ENCODE measurements around the gene LRMDA. TPM values are rescaled to one million over a fixed set of nuclear protein-coding genes. Genes with fewer than 3 reads are reported as not detected.
A peak's percentile ranks its signal among the peaks of the same experiment; 100 is the strongest.

LRMDA gene
- total and polyA plus RNA-seq, 2 donors (not counting 1 experiment from before 2014, with no cell fraction given): 0.12 TPM; not detected in 1

DNA sequence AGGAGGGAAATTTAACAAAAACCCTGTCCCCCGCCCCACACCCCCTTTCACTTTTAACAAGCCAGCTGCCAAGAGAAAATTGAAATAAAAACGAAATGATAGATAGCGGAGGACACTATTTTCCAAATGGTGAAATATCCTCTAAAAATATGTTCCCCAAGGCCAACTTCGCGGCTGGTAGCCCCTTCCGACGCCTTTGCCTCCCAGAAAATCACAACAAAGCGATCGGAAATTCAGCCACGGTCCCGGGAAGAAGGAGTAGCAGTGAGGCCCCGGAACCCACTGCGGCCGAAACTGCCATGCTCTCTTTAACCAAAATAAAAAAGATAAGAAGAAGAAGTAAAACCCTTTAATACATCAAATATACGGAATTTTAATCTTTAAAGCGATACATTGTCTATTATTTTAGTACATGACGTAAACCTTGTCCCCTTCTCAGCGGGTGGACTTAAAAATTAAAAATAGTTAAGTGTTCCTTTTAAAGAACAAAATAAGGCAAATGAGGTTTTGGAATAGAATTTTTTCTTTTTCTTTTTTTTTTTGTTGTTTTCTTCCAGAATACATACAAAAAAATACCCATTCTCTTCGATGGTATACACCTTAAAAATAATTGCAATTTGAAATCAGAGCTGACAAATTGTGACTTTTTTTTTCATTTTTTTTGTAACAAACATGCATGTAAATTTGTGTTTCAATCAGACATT lies 33.8 kb upstream of the LRMDA start:
- Histone ChIP-seq H3K9ac (ENCODE audit: low read length) (no peak overlapping the region), H3K27ac (ENCODE audit: low read length in 2 of 2) (no peak overlapping the region), H3K27me3 (replicated peaks in 1 of 4; ENCODE audit: control extremely low read depth in 1 of 4, control insufficient read depth in 3 of 4, insufficient read depth in 4 of 4, low read length in 3 of 4) (peaks cover 0 to 78% (median 37%) of the 10 kb centered on the region in 4 experiments), H3K9me3 (ENCODE audit: control extremely low read depth in 1 of 3, control insufficient read depth in 2 of 3, insufficient read depth in 1 of 3, low read length in 2 of 3) (peaks cover 0 to 36% (median 0%) of the 10 kb centered on the region in 3 donors), H4K20me1 (ENCODE audit: control insufficient read depth, insufficient read depth, low read length, poor library complexity, severe bottlenecking) (no peaks in the 10 kb centered on the region), H3K4me1 (ENCODE audit: control insufficient read depth in 2 of 2, insufficient read depth in 2 of 2, low read length in 2 of 2) (peaks cover 33 to 36% of the 10 kb centered on the region in 2 donors), H3K4me3 (ENCODE audit: control extremely low read depth in 1 of 5, extremely low read depth in 1 of 5, insufficient read depth in 1 of 5, low read depth in 2 of 5, low read length in 4 of 5) (no peak overlapping the region), H3K79me2 (ENCODE audit: control insufficient read depth, insufficient read depth, low read length) (no peaks in the 10 kb centered on the region), H3K4me2 (replicated peaks; ENCODE audit: low read depth, low read length, poor library complexity, severe bottlenecking) (no peak overlapping the region), H3K36me3 (replicated peaks in 1 of 2; ENCODE audit: control extremely low read depth in 1 of 2, control insufficient read depth in 1 of 2, extremely low read depth in 1 of 2, insufficient read depth in 2 of 2, low read length in 1 of 2) (no peaks in the 10 kb centered on the region), H2AFZ (ENCODE audit: insufficient read depth, low read depth, low read length, poor library complexity, severe bottlenecking) (no peak overlapping the region)
- H3K4me3 Mint-ChIP-seq: no peak overlapping the region
- TF ChIP-seq CTCF (IDR thresholded peaks at IDR 0.05) (no peak), EZH2 (IDR thresholded peaks at IDR 0.05; ENCODE audit: borderline replicate concordance, insufficient read depth, low read depth, low read length, poor library complexity, severe bottlenecking) (no peak)
- ChIA-PET POLR2A (no interaction called here), CTCF (no interaction called here)
- H3K27me3 Mint-ChIP-seq: peaks cover 45% of the 10 kb centered on the region
- no peaks in the 10 kb centered on the region for H3K9me3 Mint-ChIP-seq (ENCODE audit: insufficient read depth)
- H3K4me1 Mint-ChIP-seq: peaks cover 26% of the 10 kb centered on the region
- ATAC-seq (ENCODE audit: low read depth) (no peak), DNase-seq (no peak)
- 98% methylated on average over 9 of the region's 19 CpGs for WGBS (ENCODE audit: insufficient coverage)
- intact Hi-C loops (cut with micrococcal nuclease): no loop called here
- no peak overlapping the region for H3K27ac Mint-ChIP-seq

DNA sequence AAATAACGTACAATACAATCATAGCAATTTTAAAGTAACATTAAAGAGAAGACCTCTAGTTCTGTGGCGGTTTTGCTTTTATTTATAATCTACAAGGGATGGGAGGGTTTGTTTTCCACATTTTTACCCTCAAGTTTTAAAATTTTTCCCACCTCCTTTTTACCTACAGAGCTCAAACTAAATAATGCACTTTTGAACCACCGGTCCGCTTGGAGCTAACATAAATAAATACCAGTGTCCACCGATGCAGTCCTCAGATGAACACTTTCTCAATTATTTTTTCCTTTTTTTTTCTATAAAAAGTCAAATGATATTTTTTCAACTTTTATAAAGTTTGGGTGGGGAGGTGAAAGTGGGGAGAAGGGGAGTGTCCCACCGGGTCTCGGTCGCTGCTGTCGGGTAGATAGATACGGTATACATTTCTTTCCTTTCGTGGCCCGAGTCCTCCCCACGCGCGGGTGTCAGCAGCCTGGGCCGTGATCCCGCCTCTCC lies 33.2 kb upstream of the LRMDA start:
- CTCF ChIA-PET: no interaction called here

More for the DNA sequence above, 33.2 kb upstream of the LRMDA start:
- H3K27ac Mint-ChIP-seq: no peak overlapping the region
- Histone ChIP-seq H2AFZ (ENCODE audit: insufficient read depth, low read depth, low read length, poor library complexity, severe bottlenecking) (no peak overlapping the region), H4K20me1 (ENCODE audit: control insufficient read depth, insufficient read depth, low read length, poor library complexity, severe bottlenecking) (no peaks in the 10 kb centered on the region), H3K4me3 (ENCODE audit: control extremely low read depth in 1 of 5, extremely low read depth in 1 of 5, insufficient read depth in 1 of 5, low read depth in 2 of 5, low read length in 4 of 5) (no peak overlapping the region), H3K27me3 (replicated peaks in 1 of 4; ENCODE audit: control extremely low read depth in 1 of 4, control insufficient read depth in 3 of 4, insufficient read depth in 4 of 4, low read length in 3 of 4) (peaks cover 0 to 78% (median 34%) of the 10 kb centered on the region in 4 experiments), H3K9ac (ENCODE audit: low read length) (no peak overlapping the region), H3K27ac (ENCODE audit: low read length in 2 of 2) (no peak overlapping the region), H3K79me2 (ENCODE audit: control insufficient read depth, insufficient read depth, low read length) (no peaks in the 10 kb centered on the region), H3K36me3 (replicated peaks in 1 of 2; ENCODE audit: control extremely low read depth in 1 of 2, control insufficient read depth in 1 of 2, extremely low read depth in 1 of 2, insufficient read depth in 2 of 2, low read length in 1 of 2) (no peaks in the 10 kb centered on the region), H3K9me3 (ENCODE audit: control extremely low read depth in 1 of 3, control insufficient read depth in 2 of 3, insufficient read depth in 1 of 3, low read length in 2 of 3) (peaks cover 0 to 42% (median 0%) of the 10 kb centered on the region in 3 donors), H3K4me2 (replicated peaks; ENCODE audit: low read depth, low read length, poor library complexity, severe bottlenecking) (no peak overlapping the region), H3K4me1 (ENCODE audit: control insufficient read depth in 2 of 2, insufficient read depth in 2 of 2, low read length in 2 of 2) (peaks cover 39 to 42% of the 10 kb centered on the region in 2 donors)
- H3K4me1 Mint-ChIP-seq: peaks cover 32% of the 10 kb centered on the region
- no peak for TF ChIP-seq EZH2 (IDR thresholded peaks at IDR 0.05; ENCODE audit: borderline replicate concordance, insufficient read depth, low read depth, low read length, poor library complexity, severe bottlenecking)
- TF ChIP-seq CTCF (IDR thresholded peaks at IDR 0.05): no peak
- intact Hi-C loops (cut with micrococcal nuclease): no loop called here
- H3K27me3 Mint-ChIP-seq: peaks cover 47% of the 10 kb centered on the region
- H3K4me3 Mint-ChIP-seq: peak overlapping the region; percentile 19
- 81% methylated on average over 3 of the region's 17 CpGs for WGBS (ENCODE audit: insufficient coverage)
- DNase-seq (no peak), ATAC-seq (ENCODE audit: low read depth) (no peak)
- no peaks in the 10 kb centered on the region for H3K9me3 Mint-ChIP-seq (ENCODE audit: insufficient read depth)
- POLR2A ChIA-PET: no interaction called here
